Activated gamma-delta T cell (primary cell): ENCODE data around the gene TACC3.
"Not testable (repeated sequence)": the region's sequence is repeated elsewhere in the genome, so short reads cannot be mapped to it uniquely, and the experiment has no call there.

Experiments used
- DNase-seq: peaks from one replicate; lab custom pipeline; 2025; lab: John Stamatoyannopoulos, UW
- total RNA-seq, 2 donors: gene quantifications; one replicate each; lab custom pipeline; 2026; lab: John Stamatoyannopoulos, UW

The TACC3 gene
- total RNA-seq, result 62.6 to 83.1 reads per million in 2 donors

DNA sequence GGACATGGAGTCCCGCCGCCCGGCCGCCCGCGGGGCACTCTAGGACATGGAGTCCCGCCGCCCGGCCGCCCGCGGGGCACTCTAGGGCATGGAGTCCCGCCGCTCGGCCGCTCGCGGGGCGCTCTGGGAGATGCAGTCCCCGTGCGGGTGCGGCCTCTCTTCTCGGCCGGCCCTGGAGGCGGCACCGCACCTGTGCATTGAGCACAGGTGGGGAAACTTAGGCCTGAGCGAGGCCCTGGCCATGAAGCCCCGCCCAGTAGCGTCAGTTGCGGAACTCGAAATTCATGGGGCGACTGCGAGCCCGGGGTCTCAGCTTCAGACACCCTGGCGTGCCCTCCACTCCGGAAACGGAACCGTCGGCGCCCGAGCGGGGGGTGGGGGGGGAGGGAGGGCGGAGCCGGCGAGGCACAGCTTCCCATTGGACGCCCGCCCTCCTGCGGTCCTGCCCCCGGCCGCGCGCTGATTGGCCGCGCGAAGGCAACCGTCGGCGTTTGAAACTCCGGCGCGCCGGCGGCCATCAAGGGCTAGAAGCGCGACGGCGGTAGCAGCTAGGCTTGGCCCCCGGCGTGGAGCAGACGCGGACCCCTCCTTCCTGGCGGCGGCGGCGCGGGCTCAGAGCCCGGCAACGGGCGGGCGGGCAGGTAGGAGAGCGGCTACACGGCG is at the start of gene TACC3, which contains the start of gene TMEM129:
TSS of gene TACC3 (plus strand) at position 519 of the 663 bp plus-strand sequence. CDS start 1,901 bp downstream, outside the sequence.
TSS of gene TMEM129 (minus strand) at position 321 of the 663 bp plus-strand sequence. CDS start 486 bp downstream, outside the sequence.
- peak; percentile 88 for DNase-seq

DNA sequence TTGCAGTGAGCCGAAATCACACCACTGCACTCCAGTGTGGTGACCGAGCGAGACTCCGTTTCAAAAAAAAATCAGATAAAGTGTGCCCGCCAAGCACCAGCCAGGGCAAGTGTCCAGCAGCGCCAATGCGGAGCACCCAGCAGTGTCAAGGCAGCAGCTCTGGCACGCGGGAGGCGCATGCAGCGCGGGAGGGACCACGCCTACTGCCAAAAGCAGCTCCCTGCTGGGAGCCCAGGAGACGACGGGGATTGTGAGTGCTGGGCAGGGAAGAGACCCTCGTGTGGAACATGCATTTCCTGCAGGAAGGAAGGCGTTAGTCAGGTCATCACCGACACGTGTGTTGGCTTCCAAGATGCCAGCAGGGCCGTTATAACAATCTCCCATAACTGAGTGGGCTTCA is 47.6 kb upstream of the TACC3 start:
- DNase-seq, result no peak

- DNase-seq, result no peak
These were observed 46.6 kb upstream of the TACC3 start for GRCh38 chr4:1674682-1675081.

DNA sequence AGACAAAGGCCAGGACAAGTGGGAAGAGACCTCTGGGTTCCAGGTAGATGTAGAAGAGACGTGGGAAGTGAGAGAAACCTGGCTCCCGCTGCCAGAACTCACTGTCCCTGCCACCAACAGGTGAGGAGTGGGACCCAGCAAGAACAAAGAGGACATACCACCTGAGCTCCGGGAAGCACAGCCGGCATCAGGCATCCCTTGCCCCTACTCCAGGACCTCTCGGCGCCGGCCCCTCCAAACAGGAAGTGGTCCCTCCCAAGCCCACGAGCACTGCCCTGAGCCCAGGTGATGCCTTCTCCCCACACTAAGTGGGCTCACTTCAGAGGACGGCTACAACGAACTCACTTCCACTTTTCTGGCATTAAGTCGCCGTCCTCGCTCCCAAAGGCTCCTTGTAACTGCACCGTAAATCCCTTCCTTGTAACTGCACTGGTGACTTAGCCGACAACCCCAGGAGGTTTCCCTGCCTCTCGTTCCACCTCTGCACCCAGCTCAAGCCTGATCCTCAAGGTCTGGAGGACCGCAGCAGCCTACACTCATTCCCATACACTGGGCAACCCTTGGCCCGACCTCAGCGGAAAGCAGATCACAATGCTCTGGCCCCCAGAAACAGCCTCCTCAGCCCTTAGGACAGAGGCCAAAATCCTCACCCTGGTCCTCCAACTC is 46.1 kb upstream of the TACC3 start:
- no peak for DNase-seq

GRCh38 chr4:1675802-1676137 is 45.6 kb upstream of the TACC3 start:
- no peak for DNase-seq

GRCh38 chr4:1676605-1677525 is 44.5 kb upstream of the TACC3 start:
- no peak for DNase-seq

- no peak for DNase-seq
These were observed 43.1 kb upstream of the TACC3 start for GRCh38 chr4:1678244-1678643.

DNA sequence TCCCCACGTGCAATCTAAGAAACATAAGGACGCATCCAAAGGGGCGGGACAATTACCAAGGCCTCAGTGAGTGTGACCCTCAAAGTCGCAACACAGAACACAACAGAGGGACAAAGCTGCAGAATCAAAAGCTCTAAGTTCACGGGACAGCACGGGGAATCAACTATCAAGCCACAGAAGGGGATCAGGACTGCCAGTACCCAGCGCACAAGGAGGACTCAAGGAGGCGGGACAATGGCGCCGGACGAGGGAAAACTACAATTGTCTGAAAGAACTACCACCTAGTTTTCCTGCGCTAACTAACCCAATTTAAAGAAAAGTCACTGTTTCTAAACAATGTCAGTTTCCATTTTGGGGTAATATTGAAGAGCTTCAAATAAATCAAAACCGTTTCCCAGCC is 38.5 kb upstream of the TACC3 start:
- DNase-seq, result no peak

- no peak for DNase-seq
These were observed 38.0 kb upstream of the TACC3 start for GRCh38 chr4:1683261-1683735.

DNA sequence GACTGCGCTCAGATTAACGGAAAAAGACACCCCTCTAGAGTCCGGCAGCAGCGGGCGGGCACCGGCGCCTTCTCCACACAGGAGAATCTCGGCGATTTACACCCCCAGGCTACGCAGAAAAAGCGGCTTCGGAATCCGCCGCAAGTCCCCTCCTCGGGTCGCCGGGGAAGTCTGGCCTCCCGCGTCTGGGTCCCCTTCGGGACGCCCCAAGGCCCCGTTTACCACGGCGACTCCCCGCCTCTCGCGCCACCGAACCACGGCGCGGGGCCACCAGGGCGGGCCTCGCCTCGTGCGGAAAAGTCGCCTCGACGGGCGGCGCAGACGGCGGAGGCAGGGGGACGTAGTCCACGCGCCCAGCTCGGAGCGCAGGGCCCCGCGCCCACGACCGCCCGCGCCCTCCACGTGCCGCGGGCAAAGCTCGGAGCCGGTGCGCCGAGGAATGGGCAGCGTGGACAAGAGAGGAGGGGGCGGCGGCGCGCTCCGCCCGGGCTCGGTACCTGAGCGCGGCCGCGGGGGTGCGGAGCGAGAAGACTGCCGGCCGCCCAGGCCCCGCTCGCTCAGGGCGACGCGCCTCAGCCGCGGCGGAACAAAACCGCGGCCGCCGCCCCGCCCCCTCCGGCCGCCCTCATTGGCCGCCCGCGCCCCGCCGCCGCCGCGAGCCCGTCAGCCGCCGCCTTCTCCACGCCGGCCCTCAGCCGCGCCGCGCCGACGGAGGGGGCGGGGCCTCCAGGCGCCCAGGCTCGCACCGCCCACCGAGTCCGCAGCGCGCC is 37.4 kb upstream of the TACC3 start, which contains the start of gene FAM53A:
TSS of gene FAM53A (minus strand) at position 578 of the 770 bp plus-strand sequence. CDS start 15,572 bp downstream, outside the sequence.
- DNase-seq, result peak; percentile 91

GRCh38 chr4:1684506-1685234 is 36.7 kb upstream of the TACC3 start:
- DNase-seq, result no peak

GRCh38 chr4:1685235-1686150 is 35.8 kb upstream of the TACC3 start:
- no peak for DNase-seq

- no peak for DNase-seq
These were observed 34.8 kb upstream of the TACC3 start for GRCh38 chr4:1686440-1687036.

DNA sequence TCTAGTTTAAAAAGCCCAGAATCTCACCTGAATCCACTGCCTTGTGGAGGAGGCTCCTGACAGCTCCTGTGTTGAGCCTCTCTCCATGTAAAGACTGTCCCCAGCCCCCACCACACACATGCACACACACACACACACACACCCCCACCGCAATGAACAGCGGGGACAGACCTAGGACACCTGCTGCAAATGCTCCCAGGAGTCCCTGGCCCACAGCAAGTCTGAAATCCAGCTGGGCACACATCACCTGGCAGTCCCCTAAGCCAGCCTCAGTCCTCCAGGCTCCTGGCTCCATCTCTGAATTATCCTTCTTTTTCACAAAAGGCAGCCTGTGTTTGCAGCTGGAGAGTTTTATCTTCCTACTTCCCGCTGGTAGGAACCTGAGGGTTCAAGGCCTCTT is 30.6 kb upstream of the TACC3 start:
- no peak for DNase-seq

DNA sequence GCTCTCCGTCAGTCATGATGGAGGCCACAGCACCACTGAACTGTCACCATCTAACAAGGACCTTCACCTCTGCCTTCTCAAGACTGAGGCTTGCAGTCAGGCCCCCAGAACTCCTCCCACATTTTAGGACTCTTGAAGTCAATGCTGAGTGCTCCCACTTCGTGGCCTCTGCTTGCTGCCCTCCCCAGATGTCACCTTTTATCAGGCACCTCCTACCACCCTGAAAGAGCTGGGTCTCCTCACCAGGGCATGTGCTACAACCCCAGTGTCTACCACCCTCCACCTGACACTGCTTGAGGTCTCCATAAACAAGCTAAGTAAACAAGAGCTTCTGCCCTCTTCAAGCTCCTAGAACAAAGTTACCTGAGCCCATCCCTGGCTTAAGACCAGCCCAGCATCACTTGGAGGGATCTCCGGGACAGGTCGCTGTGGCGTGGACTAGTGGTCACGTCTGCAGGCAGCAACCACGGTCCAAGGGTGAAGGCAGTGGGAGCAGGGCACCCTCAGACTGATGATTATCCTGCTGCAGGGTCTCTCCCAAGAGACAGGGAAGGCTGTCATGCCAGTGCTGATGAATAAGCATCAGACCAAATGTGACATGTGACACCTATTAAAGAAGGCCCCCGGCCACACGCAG is 29.5 kb upstream of the TACC3 start:
- DNase-seq, result no peak

DNA sequence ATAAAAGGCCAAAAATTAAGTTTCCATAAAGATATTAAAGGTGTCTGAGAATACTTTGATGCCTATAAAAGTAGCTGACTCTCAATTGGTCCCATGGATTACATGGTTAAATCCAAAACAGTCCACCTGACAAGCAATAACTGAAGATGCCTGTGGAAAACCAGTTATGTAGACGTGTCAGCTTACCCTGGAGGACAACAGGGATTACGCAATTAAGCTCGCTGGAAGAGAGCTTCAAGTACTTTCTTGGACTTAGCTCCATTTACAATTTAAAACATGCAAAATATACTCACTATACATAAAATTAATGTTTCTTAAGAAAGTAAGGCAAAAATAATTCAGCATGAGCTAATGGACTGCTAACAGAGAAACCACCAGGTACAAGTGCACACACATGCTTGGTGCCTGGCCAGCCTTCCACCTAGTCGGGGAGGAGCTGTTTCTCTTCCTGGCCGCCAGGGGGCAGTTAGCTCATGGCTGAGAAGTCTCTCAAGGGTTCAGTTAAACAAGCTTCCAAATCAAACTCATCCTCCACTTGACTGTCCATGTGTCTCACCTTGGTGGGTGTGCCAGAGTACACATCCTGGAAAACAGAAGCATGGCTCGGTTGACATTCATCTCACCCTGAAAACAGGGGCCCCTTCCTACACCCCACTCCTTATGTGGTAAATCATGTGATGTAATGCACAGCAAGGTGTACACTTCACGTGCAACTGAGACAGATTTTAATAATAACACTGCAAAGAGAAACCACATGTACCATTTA is 28.0 kb upstream of the TACC3 start:
- no peak for DNase-seq

DNA sequence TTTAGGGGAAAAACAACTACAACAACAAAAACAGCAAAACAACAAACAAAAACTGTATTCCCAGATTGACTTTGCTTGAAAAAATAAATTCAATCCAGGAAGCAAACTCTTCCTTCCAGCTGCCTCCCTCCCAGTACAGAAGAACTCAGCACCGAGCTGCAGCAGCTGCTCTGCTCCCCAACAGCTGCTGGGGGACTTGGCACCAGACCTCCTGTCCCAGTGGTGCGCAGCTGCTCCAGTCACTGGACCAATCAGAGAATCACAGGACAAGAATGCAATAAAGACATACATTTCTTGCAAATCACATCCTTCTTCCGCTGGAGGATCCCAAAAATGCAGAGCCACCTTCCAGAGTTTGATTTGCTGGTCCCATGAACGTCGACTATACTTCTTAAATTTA is 25.4 kb upstream of the TACC3 start:
- no peak for DNase-seq

DNA sequence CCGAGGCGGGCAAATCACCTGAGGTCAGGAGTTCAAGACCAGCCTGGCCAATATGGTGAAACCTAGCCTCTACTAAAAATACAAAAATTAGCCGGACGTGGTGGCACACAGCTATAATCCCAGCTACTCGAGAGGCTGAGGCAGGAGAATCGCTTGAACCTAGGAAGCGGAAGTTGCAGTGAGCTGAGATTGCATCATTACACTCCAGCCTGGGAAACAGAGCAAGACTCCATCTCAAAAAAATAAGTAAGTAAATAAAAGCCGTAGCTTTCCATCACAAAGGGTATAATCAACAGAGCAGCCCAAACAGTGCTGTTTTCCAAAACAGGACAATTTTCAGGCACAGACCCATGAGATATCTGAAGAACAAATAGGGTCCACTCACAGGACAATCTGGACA is 19.6 kb upstream of the TACC3 start:
- not testable (repeated sequence) for DNase-seq
